Superior temporal gyrus (tissue), 1 donor: ENCODE results near the gene CENPK.
"Not testable (repeated sequence)": the region's sequence is repeated elsewhere in the genome, so short reads cannot be mapped to it uniquely, and the experiment has no call there.

Experiments used
- DNase-seq: peaks from one replicate; pipeline ENCODE4 v3.0.0-alpha.2; 2016; ENCODE audit errors: extremely low spot score

The CENPK gene, protein sequence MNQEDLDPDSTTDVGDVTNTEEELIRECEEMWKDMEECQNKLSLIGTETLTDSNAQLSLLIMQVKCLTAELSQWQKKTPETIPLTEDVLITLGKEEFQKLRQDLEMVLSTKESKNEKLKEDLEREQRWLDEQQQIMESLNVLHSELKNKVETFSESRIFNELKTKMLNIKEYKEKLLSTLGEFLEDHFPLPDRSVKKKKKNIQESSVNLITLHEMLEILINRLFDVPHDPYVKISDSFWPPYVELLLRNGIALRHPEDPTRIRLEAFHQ

DNA sequence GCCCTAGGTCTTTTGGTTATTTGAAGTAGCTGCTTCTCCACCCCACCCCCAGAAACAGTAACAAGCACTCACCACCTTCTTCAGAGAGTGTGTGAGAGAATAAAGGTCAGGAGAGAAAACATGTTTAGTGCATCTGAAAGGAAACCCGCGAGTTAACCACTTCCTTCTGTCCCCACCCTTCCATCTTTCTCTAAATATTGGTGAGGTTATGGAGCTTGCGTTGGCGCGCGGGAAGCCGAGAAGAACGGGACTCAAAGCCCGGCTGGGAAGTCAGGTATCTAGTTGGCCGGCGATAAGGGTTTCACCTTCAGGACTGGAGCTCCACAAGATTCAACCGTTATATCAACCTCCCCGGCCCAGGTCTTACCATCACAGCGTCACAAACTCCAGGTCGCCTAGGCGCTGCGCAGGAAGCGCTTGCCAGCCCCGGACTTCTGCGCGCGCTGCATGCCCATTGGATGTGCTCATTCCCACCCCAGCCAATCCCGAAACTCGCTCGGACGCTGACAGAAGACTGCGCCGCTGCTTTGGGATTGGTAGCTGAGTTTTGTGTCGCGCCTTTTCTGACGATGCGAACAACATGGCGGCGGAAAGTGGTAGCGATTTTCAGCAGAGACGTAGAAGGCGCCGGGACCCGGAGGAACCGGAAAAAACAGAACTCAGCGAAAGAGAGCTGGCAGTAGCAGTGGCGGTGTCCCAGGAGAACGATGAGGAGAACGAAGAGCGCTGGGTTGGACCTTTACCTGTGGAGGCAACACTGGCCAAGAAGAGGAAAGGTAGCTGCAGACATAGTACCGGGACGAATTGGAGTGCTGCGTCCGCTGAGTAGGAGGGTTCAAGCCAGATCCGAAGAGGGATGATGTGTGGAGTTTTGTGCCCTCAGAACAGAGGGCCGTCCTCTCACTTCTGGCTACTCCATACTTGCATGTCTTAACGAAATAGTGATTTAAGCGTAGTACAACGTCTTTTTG is at the start of gene CENPK, which contains the start of gene PPWD1:
Gene CENPK, minus strand, starts transcription at position 438 of the 971 bp plus-strand sequence. CDS start 8,261 bp downstream, outside the sequence.
Gene PPWD1, plus strand, starts transcription at position 566 of the 971 bp plus-strand sequence. Its CDS starts 15 bp downstream, at position 581.
- peak; percentile 97 for DNase-seq

DNA sequence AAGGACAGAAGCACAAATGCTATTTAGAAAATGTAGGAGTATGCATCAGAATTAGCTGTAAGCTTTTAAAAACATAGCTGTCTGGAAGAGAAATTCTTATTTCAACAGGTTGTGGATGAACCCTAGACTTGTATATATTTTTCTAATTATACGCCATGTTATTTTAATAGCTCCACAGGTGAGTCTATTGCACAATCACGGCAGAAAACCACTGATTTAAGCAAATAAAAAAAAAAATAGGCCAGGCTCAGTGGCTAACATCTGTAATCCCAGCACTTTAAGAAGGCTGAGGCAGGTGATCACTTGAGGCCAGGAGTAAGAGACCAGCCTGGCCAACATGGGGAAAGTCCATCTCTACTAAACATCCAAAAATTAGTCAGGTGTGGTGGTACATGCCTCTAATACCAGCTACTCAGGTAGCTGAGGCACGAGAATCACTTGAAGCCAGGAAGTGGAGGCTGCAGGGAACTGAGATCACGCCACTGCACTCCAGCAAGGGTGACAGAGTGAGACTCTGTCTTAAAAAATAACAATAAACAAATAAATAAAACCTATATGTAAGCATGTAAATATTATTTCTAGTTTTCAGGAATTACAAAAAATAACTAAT is 49.4 kb upstream of the CENPK start:
- DNase-seq = no peak

DNA sequence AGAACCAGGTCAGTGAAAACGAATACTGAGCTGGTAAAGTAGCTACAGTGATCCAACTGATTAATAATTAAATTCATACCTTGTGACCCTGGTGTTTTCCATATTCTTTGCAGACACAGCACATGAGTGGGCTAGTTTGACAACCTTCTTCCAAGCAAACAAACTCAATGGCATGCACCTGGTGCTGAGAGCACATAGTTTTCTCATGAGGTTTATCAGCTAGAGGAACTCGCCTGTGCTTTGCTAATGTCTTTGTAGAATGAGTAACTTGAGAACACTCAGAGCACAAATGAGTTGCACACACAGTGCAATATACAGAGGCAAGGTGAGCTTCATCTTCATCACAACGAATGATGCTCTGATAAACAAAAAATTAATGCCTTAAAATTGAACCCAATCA is 48.6 kb upstream of the CENPK start:
- DNase-seq = no peak

DNA sequence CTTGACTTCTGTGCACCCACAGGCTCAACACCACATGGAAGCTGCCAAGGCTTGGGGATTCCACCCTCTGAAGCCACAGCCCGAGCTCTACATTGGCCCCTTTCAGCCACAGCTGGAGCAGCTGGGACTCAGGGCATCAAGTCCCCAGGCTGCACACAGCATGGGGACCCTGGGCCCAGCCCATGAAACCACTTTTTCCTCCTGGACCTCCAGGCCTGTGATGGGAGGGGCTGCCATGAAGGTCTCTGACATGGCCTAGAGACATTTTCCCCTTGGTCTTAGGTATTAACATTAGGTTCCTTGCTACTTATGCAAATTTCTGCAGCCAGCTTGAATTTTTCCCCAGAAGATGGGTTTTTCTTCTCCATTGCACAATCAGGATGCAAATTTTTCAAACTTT is 38.8 kb upstream of the CENPK start:
- not testable (repeated sequence) for DNase-seq

DNA sequence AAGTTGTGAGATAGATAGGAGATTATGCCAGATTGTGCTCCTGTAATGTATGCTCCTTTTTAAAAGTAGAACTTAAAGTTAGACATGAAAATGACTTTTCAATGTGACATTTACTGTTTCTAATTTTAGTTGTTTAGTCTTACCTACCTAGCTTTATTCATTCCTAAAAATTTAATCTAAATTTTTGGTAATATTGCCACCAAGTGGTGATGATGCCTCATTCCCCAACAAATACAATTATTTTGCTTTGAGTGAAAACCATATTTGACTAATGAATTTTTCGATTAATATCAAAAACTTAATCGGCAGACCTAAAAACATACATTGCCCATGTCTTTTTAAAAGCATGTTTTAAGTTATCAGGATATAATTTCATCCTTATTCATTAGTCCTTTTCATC is 25.7 kb upstream of the CENPK start:
- DNase-seq = no peak

DNA sequence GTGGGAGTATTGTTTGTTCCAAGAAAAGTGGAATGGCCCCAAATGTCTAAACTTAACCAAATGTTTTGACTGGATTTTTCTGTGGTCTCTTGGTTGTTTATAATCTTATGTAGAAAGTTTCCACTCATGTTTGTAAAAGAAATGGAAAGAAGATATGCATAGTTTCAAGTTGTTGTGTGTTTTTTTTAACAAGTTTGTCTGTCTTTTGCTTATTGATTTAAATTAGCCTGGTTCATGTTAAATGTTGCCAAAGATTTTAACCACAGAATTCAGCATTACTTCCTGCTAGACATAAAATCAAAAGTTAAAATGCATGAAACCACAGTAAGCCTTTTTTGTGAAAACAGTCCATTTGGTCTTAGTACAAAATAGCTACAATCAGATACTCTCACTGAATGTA is 14.2 kb upstream of the CENPK start:
- DNase-seq = no peak

DNA sequence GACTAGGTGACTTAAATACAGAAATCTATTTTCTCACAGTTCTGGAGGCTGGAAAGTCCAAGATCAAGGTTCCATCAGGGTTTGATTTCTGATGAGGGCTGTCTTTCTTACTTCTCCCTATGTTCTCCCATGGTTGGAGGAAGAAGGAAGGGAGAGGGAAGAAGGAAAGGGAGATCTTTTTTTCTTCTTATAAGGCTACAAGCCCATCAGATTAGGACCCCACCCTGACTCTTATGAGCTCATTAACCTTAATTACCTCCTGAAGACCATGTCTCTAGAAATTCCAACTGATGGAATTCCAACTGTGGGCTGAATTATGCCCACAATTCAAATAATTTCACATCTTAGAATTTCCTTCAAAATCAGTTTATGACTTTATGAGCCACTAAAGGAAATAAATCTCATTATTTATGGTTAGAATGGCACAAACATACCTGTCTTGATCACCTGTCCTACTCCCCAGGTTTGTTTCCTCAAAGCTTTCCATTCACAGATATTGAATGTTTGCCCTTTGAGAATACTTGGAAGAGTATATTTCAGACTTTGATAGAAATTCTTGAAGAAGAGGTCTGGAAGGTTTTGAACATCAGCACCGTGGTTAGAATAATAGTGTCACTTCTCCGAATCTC is 7.7 kb upstream of the CENPK start:
- DNase-seq = no peak

DNA sequence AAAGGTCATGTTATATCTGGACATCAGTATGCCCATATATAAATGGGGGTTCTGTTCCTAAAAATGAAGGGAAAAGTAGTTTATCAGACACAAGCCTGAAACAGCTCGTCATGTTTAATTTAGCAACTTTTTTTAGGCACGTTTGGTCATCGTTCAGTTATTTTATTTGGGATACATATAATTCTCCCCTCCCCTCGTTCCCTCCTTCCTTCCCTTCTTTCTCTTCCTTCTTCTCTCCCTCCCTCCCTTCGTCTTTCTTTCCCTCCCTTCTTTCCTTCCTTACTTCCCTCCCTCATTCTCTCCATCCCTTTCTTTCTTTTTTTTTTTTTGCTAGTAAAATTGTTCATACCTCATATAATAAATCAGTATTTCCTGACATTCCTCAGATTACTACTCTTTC is 3.5 kb upstream of the CENPK start:
- no peak for DNase-seq

DNA sequence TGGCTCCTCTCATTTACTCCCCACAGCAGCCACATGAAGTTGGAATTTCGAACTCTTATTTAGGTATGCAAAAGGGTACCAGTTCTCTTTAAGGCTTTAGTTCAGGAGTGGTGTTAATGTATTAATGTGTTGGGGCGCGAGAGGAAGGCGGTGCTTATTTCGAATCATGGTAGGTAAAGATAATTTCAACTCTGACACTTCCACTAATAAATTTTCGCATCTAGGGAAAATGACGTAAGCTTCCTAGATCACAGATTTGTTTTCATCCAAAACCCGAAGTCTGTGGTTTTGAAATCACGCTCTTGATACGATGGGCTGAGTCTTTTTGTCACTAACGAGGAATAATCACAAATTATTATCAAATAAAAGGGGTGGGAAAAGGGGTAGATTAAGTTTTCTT is 809 bp upstream of the CENPK start:
- no peak for DNase-seq

DNA sequence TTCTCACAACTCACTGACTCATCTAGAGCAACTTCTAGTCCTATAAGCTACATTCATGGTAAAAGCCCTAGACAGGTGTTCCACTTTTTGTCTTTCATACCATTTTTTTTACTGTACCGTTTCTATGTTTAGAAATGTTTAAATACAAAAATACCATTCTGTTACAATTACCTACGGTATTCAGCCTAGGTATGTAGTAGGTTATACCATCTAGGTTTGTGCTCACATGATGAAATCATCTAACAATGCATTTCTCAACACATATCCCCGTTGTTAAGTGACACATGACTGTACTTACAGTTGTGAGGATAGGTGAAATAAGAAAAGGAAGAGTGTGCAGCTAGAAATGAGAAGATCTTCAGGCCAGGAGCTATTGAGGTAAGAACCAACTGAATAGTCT is 6.2 kb downstream of the CENPK start:
- DNase-seq = no peak

DNA sequence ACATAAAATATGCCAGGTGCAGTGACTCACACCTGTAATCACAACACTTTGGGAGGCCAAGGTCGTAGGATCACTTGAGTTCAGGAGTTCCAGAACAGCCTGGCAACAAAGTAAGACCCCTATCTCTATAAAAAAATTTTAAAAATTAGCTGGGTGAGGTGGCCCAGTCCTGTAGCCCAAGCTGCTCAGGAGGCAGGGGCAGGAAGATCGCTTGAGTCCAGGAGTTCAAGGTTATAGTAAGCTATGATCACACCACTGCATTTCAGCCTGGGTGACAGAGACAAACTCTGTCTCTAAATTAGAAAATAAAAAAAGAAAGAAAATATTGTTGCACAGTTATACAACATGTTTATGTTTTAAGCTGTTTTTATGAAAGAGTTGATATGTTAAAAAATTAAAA is 6.8 kb downstream of the CENPK start:
- no peak for DNase-seq

DNA sequence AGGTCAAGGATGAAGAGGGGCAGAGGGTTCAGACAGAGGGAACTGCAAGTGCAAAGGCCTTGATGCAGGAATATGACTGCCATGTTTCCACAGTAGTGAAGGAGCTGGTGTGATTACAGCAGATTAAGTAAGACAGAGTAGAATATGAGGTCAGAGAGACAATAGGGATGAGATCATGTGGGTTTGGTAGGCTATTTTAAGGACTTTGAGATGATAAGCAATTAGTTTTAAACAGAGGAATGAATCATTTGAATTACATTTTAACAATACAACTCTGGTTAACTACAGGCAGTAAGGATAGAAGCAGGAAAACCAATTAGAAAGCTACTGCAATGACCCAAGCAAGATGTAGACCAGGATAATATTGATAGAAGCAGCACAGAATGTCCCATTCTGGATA is 7.7 kb downstream of the CENPK start:
- no peak for DNase-seq

DNA sequence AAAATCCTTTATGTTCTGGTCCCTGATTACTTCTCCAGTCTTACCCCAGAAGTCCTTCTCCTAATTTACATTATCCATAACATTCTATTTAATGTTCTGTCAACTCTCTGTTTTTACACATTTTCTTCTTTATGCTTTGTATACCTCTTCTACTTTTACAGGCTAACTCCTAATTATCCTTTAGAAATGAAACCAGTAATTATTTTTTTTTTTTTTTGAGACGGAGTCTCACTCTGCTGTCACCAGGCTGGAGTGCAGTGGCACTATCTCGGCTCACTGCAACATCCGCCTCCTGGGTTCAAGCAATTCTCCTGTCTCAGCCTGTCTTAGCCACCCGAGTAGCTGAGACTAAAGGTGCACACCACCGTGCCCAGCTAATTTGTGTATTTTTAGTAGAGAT is 9.0 kb downstream of the CENPK start:
- DNase-seq = no peak

DNA sequence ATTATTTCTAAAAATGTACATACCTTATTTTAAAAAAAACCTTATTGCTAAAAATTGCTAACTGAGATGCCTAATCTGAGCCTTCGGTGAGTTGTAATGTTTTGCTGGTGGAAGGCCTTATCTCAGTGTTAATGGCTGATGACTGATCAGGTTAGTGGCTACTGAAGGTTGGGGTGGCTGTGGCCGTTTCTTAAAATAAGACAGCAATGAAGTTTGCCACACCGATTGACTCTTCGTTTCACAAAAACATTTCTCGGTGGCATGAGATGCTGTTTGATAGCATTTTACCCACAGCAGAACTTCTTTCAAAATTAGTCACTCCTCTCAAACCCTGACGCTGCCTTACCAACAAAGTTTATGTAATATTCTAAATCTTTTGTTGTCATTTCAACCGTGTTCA is 14.7 kb downstream of the CENPK start:
- no peak for DNase-seq

DNA sequence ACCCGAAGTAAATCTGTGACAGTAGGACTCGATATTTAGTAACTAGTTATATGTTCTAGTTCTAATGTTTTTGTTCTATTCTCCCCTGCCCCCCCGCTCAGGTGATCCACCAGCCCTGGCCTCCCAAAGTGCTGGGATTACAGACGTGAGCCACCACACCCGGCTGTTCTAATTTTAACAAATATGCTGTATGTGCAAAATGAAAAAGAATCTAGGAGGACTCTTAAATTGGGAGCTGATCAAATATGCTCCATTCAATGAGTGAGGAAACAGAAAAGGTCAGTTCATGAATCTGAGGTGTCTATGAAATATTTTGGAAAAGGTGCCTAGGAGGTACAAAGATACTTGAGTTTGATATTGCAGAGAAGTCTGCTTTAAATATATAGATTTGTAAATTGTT is 16.8 kb downstream of the CENPK start:
- DNase-seq = no peak

DNA sequence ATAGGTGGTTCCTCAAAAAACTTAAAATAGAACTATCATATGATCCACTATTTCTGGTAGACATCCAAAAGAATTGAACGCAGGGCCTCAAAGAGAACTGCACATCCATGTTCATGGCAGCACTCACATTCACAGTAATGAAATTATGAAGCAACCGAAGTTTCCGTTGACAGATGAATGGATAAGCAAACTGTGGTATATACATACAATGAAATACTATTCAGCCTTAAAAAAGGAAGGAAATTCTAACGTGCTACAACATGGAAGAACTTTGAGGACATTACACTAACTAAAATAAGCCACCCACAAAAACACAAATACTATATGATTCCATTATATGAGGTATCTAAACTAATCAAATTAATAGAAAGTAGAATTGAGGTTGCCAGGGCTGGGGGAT is 18.5 kb downstream of the CENPK start:
- no peak for DNase-seq

DNA sequence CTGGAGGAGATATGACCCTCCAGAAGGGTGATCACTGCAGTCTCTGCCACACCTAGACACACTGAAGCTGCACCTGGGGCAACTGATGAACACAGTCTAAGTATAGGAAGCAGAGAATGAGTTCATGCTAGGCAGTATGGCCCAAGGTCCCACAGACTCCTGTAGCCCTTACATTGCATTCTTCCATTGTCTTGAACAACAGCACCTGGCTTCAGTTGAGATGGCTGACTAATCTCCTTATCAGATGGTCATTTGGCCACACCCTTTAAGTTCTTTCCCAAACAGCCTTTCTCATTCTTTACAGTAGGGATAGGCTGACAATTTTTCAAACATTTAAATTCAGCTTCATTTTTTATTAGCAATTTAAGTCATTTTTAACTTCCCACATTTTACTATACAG is 23.1 kb downstream of the CENPK start:
- no peak for DNase-seq

DNA sequence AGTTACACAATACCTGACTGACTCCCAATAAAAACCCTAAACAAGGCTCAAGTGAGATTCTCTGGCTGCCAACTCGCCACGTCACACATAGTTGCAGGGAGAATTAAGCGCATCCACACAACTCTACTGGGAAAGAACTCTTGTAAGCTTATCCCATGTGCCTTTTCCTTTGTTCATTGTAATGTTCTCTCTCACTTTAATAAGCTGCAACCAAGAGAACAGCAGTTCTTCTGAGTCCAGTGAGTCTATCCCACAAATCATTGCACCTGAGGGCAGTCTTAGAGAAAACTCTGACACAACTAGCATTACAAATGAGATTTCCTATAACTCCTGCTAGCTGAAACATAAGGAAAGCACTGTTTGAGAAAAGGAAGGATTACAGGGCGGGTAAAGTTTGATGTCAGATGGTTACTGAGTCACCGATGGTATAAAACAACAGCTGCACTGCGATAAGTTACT is 27.4 kb downstream of the CENPK start:
- DNase-seq = no peak

DNA sequence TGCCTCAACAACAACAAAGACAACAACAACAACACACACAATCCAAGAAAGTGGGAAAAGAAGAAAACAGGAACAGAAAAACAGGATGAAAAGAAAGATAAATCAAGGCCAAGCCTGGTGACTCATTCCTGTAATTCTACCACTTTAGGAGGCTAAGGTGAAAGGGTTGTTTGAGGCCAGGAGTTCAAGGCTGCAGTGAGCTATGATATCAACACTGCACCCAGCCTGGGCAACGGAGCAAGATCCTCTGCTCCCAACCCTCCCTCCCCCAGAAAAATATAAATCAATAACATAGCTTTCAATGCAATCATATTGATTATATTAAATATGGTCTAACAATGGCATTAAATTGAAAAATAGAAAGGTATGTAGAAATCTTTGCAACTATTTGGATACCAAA is 32.1 kb downstream of the CENPK start:
- no peak for DNase-seq

DNA sequence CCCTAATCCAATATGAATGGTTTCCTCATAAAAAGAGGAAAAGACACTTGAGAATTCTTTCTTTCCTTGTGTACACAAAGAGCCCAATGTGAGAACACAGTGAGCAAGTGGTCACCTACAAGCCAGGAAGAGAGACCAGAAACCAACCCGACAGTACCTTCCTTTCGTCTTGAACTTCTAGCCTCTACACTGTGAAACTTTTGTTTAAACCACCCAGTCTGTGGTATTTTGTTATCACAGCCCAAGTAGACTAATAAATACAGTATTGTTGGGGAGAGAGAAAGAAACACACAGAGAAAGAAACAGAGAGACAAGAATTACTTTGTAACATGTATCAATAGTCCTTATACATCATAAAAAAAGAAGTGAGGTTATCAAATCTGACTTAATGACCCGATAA is 37.2 kb downstream of the CENPK start:
- DNase-seq = no peak

DNA sequence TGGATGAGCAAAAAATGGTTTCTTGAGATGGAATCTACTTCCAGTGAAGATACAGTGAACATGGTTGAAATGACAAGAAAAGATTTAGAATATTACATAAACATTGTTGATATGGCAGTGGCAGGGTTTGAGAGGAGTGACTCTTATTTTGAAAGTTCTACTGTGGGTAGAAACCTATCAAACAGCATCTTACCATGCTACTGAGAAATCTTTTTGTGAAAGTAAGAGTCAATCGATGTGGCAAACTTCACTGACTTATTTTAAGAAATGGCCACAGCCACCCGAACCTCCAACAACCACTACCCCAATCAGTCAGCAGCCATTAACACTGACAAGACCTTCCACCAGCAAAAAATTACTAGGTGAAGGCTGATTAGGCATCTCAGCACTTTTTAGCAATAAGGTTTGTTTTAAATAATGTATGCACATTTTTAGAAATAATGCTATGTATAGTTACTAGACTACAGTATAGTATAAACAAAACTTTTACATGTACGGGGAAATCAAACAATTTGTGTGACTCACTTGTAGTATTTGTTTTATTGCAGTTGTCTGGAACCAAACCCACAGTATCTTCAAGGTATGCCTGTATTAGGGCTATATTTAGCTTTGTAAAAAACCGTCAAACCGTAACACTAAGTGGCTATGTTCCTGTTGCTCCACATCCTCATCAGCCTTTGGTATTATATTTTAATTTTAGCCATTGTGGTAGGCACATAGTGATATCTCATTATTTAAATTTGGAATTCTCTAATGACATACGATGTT is 50.6 kb downstream of the CENPK start:
- DNase-seq = no peak
